ENCODE results near the gene KCNJ5. TPM values are rescaled to one million over a fixed set of nuclear protein-coding genes. Genes with fewer than 3 reads are reported as not detected.

The KCNJ5 gene
- total and polyA plus RNA-seq, 2 experiments from 2014 or later = not detected

- H3K27me3 Mint-ChIP-seq (ENCODE audit: insufficient read depth, low read depth, poor library complexity) = peaks cover 76% of the 10 kb centered on the region
- Histone ChIP-seq H2AFZ (peak overlapping the region; percentile 91), H3F3A (replicated peaks; ENCODE audit: low read depth) (peaks cover 24% of the 10 kb centered on the region; the same call in 1 of the 2 replicates), H3K9me2 (ENCODE audit: insufficient read depth) (no peaks in the 10 kb centered on the region), H3K36me3 (ENCODE audit: insufficient read depth) (no peaks in the 10 kb centered on the region), H3K27ac (ENCODE audit: low read depth) (no peak overlapping the region), H3K4me2 (peak overlapping the region; percentile 84), H3K4me1 (ENCODE audit: insufficient read depth) (peaks cover 37% of the 10 kb centered on the region), H3K4me3 (peak overlapping the region; percentile 68), H4K20me1 (replicated peaks; ENCODE audit: insufficient read depth) (peaks cover 9% of the 10 kb centered on the region), H3K27me3 (ENCODE audit: insufficient read depth) (peaks cover 87% of the 10 kb centered on the region), H3K79me2 (replicated peaks; ENCODE audit: insufficient read depth) (no peaks in the 10 kb centered on the region)
- peak; percentile 44 for DNase-seq (ENCODE audit: low spot score)
- H3K4me3 Mint-ChIP-seq = peak overlapping the region; percentile 77
- H3K9me3 Mint-ChIP-seq = peaks cover 6% of the 10 kb centered on the region; the same call in 2 of the 3 replicates
- peaks cover 34% of the 10 kb centered on the region for H3K4me1 Mint-ChIP-seq
- peak; percentile 55 for TF ChIP-seq EZH2 (IDR thresholded peaks at IDR 0.05; ENCODE audit: low read depth, unreplicated experiment)
- peak; percentile 12 for TF ChIP-seq EZH2phosphoT487 (IDR thresholded peaks at IDR 0.05; ENCODE audit: unreplicated experiment)
- TF ChIP-seq ZNF331 (CRISPR knock-in tag; IDR thresholded peaks at IDR 0.05; ENCODE audit: low read depth) = no peak
- no peak overlapping the region for H3K27ac Mint-ChIP-seq
- H3K36me3 Mint-ChIP-seq (ENCODE audit: low read depth) = no peaks in the 10 kb centered on the region; the same call in 2 of the 3 replicates
- ATAC-seq = peak; percentile 35
Measured at GRCh38 chr11:128904656-128905344, 13.6 kb downstream of the KCNJ5 start.

- peaks cover 34% of the 10 kb centered on the region for H3K4me1 Mint-ChIP-seq
- Histone ChIP-seq H4K20me1 (replicated peaks; ENCODE audit: insufficient read depth) (peaks cover 9% of the 10 kb centered on the region), H3K79me2 (replicated peaks; ENCODE audit: insufficient read depth) (no peaks in the 10 kb centered on the region), H3K27ac (ENCODE audit: low read depth) (no peak overlapping the region), H3K4me2 (peak overlapping the region; percentile 84), H3F3A (replicated peaks; ENCODE audit: low read depth) (peaks cover 24% of the 10 kb centered on the region; the same call in 1 of the 2 replicates), H2AFZ (peak overlapping the region; percentile 91), H3K36me3 (ENCODE audit: insufficient read depth) (no peaks in the 10 kb centered on the region), H3K9me2 (ENCODE audit: insufficient read depth) (no peaks in the 10 kb centered on the region), H3K4me3 (peak overlapping the region; percentile 68), H3K27me3 (ENCODE audit: insufficient read depth) (peaks cover 79% of the 10 kb centered on the region), H3K4me1 (ENCODE audit: insufficient read depth) (peaks cover 37% of the 10 kb centered on the region)
- ATAC-seq (peak; percentile 51), DNase-seq (ENCODE audit: low spot score) (peak; percentile 84)
- H3K9me3 Mint-ChIP-seq = peaks cover 6% of the 10 kb centered on the region; the same call in 2 of the 3 replicates
- H3K27ac Mint-ChIP-seq = no peak overlapping the region
- peaks cover 68% of the 10 kb centered on the region for H3K27me3 Mint-ChIP-seq (ENCODE audit: insufficient read depth, low read depth, poor library complexity)
- no peaks in the 10 kb centered on the region; the same call in 2 of the 3 replicates for H3K36me3 Mint-ChIP-seq (ENCODE audit: low read depth)
- peak overlapping the region; percentile 77 for H3K4me3 Mint-ChIP-seq
- TF ChIP-seq ZNF331 (CRISPR knock-in tag; IDR thresholded peaks at IDR 0.05; ENCODE audit: low read depth) (no peak), REST (IDR thresholded peaks at IDR 0.05; ENCODE audit: unreplicated experiment) (no peak), CTCF (conservative IDR thresholded peaks at IDR 0.05; ENCODE audit: low read depth in 2 of 2) (peak; percentile 64 to 66)
Measured at GRCh38 chr11:128905345-128906184, 14.4 kb downstream of the KCNJ5 start.

All from GM23338 (cell line).